ENCODE results near the gene GSTO1.

GSTO1 gene

DNA sequence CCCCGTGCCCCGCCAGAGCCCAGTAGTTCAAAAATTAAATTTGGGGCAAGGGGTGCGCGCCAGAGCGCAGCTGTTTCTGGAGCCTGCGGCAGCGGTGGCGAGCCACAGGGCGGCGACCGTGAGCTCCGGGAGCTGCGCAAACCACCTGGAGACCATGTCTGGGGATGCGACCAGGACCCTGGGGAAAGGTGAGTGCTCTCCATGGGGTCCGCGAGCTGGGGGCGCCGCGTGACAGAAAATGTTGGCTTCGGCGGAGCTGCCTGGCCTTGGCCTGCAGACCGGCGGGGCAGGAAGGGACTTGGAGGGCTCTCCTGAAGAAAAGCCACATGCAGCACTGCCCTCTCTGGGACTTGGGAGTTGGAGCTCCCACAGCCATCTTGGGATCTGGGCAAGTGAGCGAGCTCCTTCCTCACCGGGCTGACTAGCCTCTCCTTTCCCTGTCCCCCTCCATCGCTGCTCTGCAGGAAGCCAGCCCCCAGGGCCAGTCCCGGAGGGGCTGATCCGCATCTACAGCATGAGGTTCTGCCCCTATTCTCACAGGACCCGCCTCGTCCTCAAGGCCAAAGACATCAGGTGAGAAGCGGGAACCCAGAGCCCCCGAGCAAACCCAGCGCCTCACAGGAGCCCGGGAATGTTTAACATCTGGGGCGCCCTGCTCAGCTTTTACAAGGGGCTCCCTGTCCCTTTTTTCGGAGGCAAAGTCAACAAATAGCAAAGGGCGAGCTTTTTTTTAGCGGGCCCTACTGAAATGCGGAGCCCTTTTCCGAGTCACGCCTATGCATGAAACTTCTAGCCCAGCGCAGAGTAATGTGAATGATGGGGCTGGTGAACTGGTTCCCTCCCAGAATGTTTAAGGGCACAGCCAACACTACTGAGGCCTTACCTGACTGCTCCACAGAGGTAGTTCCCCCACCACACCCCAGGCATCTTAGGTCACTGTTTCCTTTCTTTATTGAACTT, 20.4 kb downstream of the GSTO1 start:
- Histone ChIP-seq H3K9ac (ENCODE audit: insufficient read length) (no peak overlapping the region), H3K9me3 (ENCODE audit: low read depth, low read length) (no peaks in the 10 kb centered on the region), H3K27ac (no peak overlapping the region), H3K4me3 (no peak overlapping the region), H3K36me3 (ENCODE audit: insufficient read depth, low read length) (no peaks in the 10 kb centered on the region)
- TF ChIP-seq EZH2 (IDR thresholded peaks at IDR 0.05) (no peak), POLR2AphosphoS5 (IDR thresholded peaks at IDR 0.05; ENCODE audit: borderline replicate concordance, low read depth, low read length) (no peak), FOXP2 (optimal IDR thresholded peaks at IDR 0.05; ENCODE audit: control extremely low read depth, extremely low read length, insufficient read depth) (no peak)
- no peak for DNase-seq (ENCODE audit: low read depth, low spot score)

DNA sequence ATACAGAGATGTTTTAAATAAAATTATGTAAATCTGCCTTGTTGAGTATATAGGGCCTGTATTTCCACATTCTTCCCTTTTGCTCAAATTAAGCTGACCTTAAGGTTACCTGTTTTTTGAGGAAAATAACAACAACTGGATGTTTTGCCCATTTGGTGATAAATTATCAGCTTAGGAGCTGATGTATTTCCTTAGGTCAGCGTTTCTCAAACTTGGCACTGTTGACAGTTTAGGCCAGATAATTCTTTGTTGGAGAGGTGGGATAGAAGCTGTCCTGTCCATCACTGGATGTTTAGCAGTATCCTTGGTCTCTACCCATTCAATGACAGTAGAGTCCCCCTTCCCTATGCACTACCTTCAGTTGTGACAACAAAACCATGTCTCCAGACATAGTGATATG, 21.5 kb downstream of the GSTO1 start:
- no peak for DNase-seq (ENCODE audit: low read depth, low spot score)
- H3K4me3 ChIP-seq = no peak overlapping the region
- no peaks in the 10 kb centered on the region for H3K36me3 ChIP-seq (ENCODE audit: insufficient read depth, low read length)
- H3K27ac ChIP-seq = no peak overlapping the region
- H3K9ac ChIP-seq (ENCODE audit: insufficient read length) = no peak overlapping the region
- no peak for TF ChIP-seq POLR2AphosphoS5 (IDR thresholded peaks at IDR 0.05; ENCODE audit: borderline replicate concordance, low read depth, low read length)
- no peak for TF ChIP-seq FOXP2 (optimal IDR thresholded peaks at IDR 0.05; ENCODE audit: control extremely low read depth, extremely low read length, insufficient read depth)
- no peak for TF ChIP-seq EZH2 (IDR thresholded peaks at IDR 0.05)
- H3K9me3 ChIP-seq (ENCODE audit: low read depth, low read length) = no peaks in the 10 kb centered on the region

DNA sequence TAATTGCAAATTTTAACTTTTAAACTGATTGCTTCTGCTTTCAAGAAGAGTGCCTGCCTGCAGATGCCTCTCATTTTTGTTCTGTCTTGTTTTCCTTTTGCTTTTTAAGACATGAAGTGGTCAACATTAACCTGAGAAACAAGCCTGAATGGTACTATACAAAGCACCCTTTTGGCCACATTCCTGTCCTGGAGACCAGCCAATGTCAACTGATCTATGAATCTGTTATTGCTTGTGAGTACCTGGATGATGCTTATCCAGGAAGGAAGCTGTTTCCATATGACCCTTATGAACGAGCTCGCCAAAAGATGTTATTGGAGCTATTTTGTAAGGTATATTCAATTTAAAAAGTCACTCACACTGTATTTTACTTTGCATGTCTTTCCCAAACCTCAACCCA, 23.1 kb downstream of the GSTO1 start:
- TF ChIP-seq FOXP2 (optimal IDR thresholded peaks at IDR 0.05; ENCODE audit: control extremely low read depth, extremely low read length, insufficient read depth) (no peak), EZH2 (IDR thresholded peaks at IDR 0.05) (no peak), POLR2AphosphoS5 (IDR thresholded peaks at IDR 0.05; ENCODE audit: borderline replicate concordance, low read depth, low read length) (no peak)
- Histone ChIP-seq H3K4me3 (no peak overlapping the region), H3K27ac (no peak overlapping the region)

DNA sequence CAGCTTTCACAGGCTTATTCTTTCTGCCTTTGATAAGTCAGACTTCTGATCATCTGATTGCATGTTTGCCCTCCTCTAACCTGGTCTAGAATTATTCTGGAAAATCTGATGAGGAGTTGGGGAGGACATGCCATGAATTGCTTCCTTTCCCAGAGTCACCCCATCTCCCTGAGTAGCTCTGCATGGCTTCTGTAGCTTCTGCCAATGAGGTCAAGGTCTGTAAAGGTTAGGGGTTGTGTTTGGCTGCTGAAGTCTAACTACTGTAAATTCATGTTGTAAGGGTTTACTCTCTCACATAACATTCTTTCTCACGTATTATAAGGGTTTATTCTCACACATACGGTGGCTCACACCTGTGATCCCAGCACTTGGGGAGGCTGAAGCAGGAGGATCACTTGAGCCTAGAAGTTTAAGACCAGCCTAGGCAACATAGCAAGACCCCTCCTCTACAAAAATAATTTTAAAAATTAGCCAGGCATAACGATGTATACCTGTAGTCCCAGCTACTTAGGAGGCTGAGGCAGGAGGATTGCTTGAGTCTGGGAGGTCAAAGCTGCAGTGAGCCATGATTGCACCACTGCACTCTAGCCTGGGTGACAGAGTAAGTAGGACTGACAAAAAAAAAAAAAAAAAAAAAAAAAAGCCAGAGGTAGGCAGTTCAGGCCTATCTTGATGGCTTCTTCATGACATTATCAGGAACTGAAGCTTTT, 25.0 kb downstream of the GSTO1 start:
- no peak overlapping the region for H3K27ac ChIP-seq
- H3K9me3 ChIP-seq (ENCODE audit: low read depth, low read length) = no peaks in the 10 kb centered on the region
- TF ChIP-seq POLR2AphosphoS5 (IDR thresholded peaks at IDR 0.05; ENCODE audit: borderline replicate concordance, low read depth, low read length) (no peak), EZH2 (IDR thresholded peaks at IDR 0.05) (no peak), FOXP2 (optimal IDR thresholded peaks at IDR 0.05; ENCODE audit: control extremely low read depth, extremely low read length, insufficient read depth) (no peak)
- DNase-seq (ENCODE audit: low read depth, low spot score) = no peak
- no peak overlapping the region for H3K4me3 ChIP-seq
- H3K9ac ChIP-seq (ENCODE audit: insufficient read length) = no peak overlapping the region
- no peaks in the 10 kb centered on the region for H3K36me3 ChIP-seq (ENCODE audit: insufficient read depth, low read length)

More for the DNA sequence above, 23.1 kb downstream of the GSTO1 start:
- H3K9ac ChIP-seq (ENCODE audit: insufficient read length) = no peak overlapping the region
- no peaks in the 10 kb centered on the region for H3K9me3 ChIP-seq (ENCODE audit: low read depth, low read length)
- DNase-seq (ENCODE audit: low read depth, low spot score) = no peak
- no peaks in the 10 kb centered on the region for H3K36me3 ChIP-seq (ENCODE audit: insufficient read depth, low read length)

DNA sequence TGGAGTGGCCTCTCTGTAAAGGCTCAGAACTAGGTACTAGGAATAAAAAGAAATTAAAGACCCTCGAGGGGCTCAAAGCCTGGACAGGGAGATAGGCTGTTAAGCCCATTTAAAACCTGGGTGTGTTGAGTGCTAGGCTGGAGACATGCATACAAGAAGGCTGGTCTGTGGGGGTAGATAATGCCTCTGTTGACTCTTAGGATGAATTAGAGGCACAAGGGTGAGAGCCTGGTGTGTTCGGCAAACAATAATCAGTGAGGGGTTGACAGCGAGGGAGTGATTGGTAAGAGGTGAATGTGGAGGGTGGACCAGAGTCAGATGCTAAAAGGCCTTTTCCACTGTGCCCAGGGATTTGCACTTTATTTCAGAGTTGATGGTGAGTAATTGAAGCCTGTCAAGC, 27.0 kb downstream of the GSTO1 start:
- H3K9ac ChIP-seq (ENCODE audit: insufficient read length) = no peak overlapping the region
- no peaks in the 10 kb centered on the region for H3K36me3 ChIP-seq (ENCODE audit: insufficient read depth, low read length)
- no peak for DNase-seq (ENCODE audit: low read depth, low spot score)
- no peak for TF ChIP-seq FOXP2 (optimal IDR thresholded peaks at IDR 0.05; ENCODE audit: control extremely low read depth, extremely low read length, insufficient read depth)
- no peak for TF ChIP-seq EZH2 (IDR thresholded peaks at IDR 0.05)
- no peak for TF ChIP-seq POLR2AphosphoS5 (IDR thresholded peaks at IDR 0.05; ENCODE audit: borderline replicate concordance, low read depth, low read length)
- no peaks in the 10 kb centered on the region for H3K9me3 ChIP-seq (ENCODE audit: low read depth, low read length)
- no peak overlapping the region for H3K4me3 ChIP-seq
- no peak overlapping the region for H3K27ac ChIP-seq

DNA sequence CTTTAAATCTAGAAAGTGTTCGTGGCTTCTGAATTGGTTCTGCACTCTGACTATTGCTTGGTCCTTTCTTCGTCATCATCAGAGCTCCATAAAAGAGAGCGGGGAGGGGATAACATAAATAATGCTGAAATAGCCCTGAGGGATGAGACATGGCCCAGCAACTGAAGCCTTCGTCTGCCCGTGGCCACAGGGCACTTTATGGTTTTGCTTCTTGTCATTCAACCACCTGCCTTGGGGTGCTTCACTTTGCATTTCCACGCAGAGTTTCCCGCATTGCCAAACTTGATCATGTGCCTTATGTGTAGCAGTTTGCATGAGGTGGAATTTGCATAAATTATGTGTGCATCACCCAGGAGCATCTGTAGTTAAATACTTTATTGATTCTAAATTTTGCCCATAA, 30.2 kb downstream of the GSTO1 start:
- no peak for TF ChIP-seq FOXP2 (optimal IDR thresholded peaks at IDR 0.05; ENCODE audit: control extremely low read depth, extremely low read length, insufficient read depth)
- no peak for TF ChIP-seq EZH2 (IDR thresholded peaks at IDR 0.05)
- TF ChIP-seq POLR2AphosphoS5 (IDR thresholded peaks at IDR 0.05; ENCODE audit: borderline replicate concordance, low read depth, low read length) = no peak
- no peaks in the 10 kb centered on the region for H3K36me3 ChIP-seq (ENCODE audit: insufficient read depth, low read length)
- no peak for DNase-seq (ENCODE audit: low read depth, low spot score)

DNA sequence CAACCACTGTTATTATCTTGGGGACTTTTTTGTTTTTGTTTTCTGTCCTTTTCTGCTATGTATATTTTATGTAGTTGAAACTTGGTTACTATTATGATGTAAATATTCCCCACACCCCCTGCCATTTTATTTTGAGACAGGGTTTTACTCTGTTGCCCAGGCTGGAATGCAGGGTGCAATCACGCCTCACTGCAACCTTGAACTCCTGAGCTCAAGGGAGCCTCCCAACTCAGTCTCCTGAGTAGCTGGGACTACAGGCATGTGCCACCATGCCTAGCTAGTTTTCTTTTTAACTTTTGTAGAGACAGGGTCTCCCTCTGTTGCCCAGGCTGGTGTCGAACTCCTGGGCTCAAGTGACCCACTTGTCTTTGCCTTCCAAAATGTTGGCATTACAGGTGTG, 32.2 kb downstream of the GSTO1 start:
- no peaks in the 10 kb centered on the region for H3K9me3 ChIP-seq (ENCODE audit: low read depth, low read length)
- no peak overlapping the region for H3K4me3 ChIP-seq
- H3K36me3 ChIP-seq (ENCODE audit: insufficient read depth, low read length) = no peaks in the 10 kb centered on the region
- no peak overlapping the region for H3K9ac ChIP-seq (ENCODE audit: insufficient read length)
- no peak for DNase-seq (ENCODE audit: low read depth, low spot score)
- no peak overlapping the region for H3K27ac ChIP-seq
- TF ChIP-seq EZH2 (IDR thresholded peaks at IDR 0.05) (no peak), POLR2AphosphoS5 (IDR thresholded peaks at IDR 0.05; ENCODE audit: borderline replicate concordance, low read depth, low read length) (no peak), FOXP2 (optimal IDR thresholded peaks at IDR 0.05; ENCODE audit: control extremely low read depth, extremely low read length, insufficient read depth) (no peak)

More for the DNA sequence above, 30.2 kb downstream of the GSTO1 start:
- Histone ChIP-seq H3K9me3 (ENCODE audit: low read depth, low read length) (no peaks in the 10 kb centered on the region), H3K27ac (no peak overlapping the region), H3K9ac (ENCODE audit: insufficient read length) (no peak overlapping the region), H3K4me3 (no peak overlapping the region)

DNA sequence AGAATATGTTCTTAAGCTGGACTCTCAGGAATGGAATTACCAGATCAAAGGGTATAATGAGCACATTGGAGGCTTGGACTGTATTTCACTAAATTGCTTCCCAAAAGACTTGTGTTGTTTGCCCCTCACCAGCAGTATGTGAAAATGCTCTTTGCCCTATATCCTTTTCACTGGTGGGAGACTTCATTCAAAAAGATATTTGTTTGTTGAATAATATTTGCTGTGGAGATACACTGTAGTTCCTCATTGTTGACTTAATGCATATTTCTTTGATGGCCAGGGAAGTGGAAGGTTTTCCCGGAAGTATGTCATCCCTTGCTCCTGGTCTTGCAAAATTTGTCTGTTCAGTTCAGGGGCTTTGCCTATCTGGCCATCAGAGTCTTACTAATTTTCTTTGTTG, 33.7 kb downstream of the GSTO1 start:
- no peak overlapping the region for H3K27ac ChIP-seq
- no peak for DNase-seq (ENCODE audit: low read depth, low spot score)
- H3K9me3 ChIP-seq (ENCODE audit: low read depth, low read length) = no peaks in the 10 kb centered on the region
- H3K9ac ChIP-seq (ENCODE audit: insufficient read length) = no peak overlapping the region
- no peaks in the 10 kb centered on the region for H3K36me3 ChIP-seq (ENCODE audit: insufficient read depth, low read length)
- TF ChIP-seq EZH2 (IDR thresholded peaks at IDR 0.05) (no peak), FOXP2 (optimal IDR thresholded peaks at IDR 0.05; ENCODE audit: control extremely low read depth, extremely low read length, insufficient read depth) (no peak), POLR2AphosphoS5 (IDR thresholded peaks at IDR 0.05; ENCODE audit: borderline replicate concordance, low read depth, low read length) (no peak)
- H3K4me3 ChIP-seq = no peak overlapping the region

Data from SK-N-MC (cell line).